Astrocyte of the cerebellum (primary cell): ENCODE results near the gene POU3F2.
A peak's percentile ranks its signal among the peaks of the same experiment; 100 is the strongest.

Experiments used
- DNase-seq: peaks from one replicate; pipeline ENCODE4 v3.0.0-alpha.2; 2011; ENCODE audit warnings: low read depth
- H3K4me3 ChIP-seq: 2 replicates; pipeline ENCODE4 v1.5.1; 2011; ENCODE audit warnings: mild to moderate bottlenecking, low read depth, low read length, moderate library complexity
- in situ Hi-C: cut with HindIII; loops from 2 replicates; pipeline ENCODE4 v1.10.0; 2017; ENCODE audit warnings: low sequenced_read_pairs
- TF ChIP-seq, protein P1 (sequence below): IDR thresholded peaks from 2 replicates; pipeline ENCODE4 v1.5.1; 2012; ENCODE audit warnings: low read length, low read depth, moderate library complexity, mild to moderate bottlenecking; ENCODE audit errors: missing control alignments

The POU3F2 gene

DNA sequence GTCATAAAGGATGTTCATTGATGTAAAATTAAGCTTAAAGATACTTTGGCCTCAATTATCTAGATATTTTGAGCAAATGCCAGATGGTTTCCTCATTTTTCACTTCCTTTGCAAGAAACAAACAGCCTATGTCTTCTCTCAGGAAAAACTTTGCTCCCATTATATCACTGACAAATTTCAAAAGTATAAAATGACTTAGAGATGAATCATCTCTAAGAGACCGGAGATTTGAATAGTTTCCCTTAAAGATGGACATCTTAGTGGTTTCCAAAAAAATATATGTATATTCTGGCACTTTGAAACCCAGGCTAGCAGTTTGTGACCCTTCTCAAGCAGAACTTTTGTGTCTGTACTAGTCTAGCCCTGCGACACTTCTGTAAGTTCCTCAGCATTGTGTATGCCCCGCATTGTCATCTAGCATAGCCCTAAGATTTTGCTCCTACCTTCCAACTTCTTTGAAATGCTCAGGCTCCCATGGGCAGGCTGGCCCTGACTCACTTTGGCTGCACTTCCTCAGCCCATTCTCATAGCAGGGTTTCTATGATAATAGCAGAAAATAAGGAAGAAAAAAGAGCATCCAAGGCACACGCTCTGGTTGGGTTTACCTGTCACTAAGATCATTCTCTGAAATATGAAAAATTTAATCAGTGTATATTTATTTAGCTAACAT lies 25.7 kb upstream of the POU3F2 start:
- H3K4me3 ChIP-seq: no peak overlapping the region
- TF ChIP-seq, protein P1, sequence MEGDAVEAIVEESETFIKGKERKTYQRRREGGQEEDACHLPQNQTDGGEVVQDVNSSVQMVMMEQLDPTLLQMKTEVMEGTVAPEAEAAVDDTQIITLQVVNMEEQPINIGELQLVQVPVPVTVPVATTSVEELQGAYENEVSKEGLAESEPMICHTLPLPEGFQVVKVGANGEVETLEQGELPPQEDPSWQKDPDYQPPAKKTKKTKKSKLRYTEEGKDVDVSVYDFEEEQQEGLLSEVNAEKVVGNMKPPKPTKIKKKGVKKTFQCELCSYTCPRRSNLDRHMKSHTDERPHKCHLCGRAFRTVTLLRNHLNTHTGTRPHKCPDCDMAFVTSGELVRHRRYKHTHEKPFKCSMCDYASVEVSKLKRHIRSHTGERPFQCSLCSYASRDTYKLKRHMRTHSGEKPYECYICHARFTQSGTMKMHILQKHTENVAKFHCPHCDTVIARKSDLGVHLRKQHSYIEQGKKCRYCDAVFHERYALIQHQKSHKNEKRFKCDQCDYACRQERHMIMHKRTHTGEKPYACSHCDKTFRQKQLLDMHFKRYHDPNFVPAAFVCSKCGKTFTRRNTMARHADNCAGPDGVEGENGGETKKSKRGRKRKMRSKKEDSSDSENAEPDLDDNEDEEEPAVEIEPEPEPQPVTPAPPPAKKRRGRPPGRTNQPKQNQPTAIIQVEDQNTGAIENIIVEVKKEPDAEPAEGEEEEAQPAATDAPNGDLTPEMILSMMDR: no peak
- no peak for DNase-seq
- in situ Hi-C loops: no loop called here

DNA sequence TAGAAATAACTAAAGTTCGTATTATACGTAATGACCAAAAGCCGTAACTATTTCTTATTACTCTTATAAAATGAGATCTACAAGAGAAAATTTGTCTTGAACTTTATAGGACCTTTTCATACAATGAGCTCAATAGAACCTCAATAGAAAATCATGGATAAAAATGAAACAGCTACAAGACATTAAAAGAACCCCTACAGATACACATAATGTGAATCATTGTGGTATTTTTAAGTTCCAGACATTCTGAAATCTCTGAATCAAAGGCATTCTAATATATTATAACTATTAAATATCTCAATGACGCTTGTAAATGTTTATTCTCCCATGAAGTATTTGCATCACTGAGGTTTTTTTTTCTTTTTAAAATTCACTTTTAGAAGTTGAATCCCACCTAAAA lies 22.2 kb upstream of the POU3F2 start:
- in situ Hi-C loops: no loop called here
- H3K4me3 ChIP-seq: no peak overlapping the region
- no peak for DNase-seq
- TF ChIP-seq, protein P1: no peak

DNA sequence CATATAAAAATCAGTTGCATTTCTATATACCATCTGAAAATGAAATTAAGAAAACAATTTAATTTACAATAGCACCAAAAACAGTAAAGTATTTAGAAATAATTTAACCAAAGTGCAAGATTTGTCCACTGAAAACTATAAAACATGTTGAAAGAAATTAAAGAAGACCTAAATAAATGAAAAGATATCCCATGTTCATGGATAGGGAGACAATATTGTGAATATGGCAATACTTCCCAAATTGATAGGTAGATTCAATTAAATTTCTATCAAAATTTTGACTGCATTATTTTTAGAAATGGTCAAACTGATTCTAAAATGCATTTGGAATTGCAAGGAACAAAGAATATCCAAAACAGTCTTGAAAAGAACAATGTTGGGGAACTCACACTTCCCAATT lies 17.6 kb upstream of the POU3F2 start:
- in situ Hi-C loops: no loop called here
- TF ChIP-seq, protein P1: no peak

DNA sequence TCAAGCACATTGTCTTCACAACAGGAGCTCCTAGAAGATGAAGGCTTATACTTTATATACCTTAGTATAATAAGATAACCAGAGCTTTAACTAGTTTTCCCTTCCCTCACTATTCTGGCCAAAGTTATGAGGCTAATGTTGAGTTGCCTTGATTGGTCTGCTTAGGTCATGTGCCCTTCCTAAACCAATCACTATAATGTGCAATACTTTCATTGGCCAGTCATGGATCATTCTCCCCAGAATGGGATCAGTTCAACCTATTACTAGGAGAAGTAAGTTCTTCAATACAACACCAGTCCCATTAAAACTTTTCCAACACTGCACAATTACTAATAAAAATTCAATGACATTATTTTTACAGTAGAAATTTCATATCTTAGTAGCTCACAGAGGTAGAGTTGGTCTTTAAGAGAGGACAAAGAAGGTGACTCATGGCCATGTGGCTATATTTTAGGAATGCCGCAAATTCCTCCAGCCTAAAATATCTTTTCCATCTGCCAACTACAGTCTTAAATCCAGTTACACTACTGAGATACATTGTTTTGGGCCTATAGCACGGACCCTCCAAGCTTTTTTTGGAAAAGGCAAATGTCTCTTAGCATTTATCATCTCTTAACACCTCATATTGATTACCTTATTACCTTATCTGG lies 12.5 kb upstream of the POU3F2 start:
- no peak overlapping the region for H3K4me3 ChIP-seq
- DNase-seq: no peak
- TF ChIP-seq, protein P1: no peak
- in situ Hi-C loops: no loop called here

More for the DNA sequence above, 17.6 kb upstream of the POU3F2 start:
- no peak for DNase-seq
- H3K4me3 ChIP-seq: no peak overlapping the region

DNA sequence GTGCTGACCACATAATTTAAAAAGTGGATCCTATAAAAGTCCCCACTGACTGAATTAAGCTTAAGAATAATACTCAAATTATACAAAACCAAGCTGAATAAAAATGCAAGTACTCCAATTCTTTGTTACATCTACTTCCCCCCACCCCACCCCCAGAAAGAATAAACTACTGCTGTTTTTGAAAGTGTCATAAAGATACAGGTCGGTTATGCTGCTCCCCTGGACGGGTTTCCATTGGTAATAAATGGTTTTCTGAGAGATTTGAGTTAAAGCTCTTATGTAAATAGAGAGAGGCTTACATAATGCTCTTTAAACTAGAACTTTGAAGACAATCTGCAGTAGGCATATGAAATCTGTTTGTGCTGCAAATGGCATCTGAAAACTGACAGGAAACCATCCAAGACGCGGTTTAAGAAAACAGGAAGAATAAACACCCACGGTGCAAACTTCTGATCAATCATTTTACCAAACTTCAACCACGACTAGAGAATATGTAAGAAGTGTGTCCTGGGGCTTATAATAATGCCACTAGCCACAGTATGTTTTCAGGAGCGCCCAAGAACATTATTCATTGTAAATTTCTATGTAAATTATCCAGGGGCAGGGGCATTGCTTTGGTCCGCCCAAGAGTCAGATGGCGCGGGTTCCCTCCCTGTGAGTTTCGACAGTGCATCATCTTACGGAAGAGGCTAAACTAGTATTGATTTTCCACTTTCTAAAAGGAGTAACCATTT lies 10.8 kb upstream of the POU3F2 start:
- H3K4me3 ChIP-seq: peak overlapping the region; percentile 47
- in situ Hi-C loops: no loop called here
- no peak for DNase-seq
- TF ChIP-seq, protein P1: no peak

DNA sequence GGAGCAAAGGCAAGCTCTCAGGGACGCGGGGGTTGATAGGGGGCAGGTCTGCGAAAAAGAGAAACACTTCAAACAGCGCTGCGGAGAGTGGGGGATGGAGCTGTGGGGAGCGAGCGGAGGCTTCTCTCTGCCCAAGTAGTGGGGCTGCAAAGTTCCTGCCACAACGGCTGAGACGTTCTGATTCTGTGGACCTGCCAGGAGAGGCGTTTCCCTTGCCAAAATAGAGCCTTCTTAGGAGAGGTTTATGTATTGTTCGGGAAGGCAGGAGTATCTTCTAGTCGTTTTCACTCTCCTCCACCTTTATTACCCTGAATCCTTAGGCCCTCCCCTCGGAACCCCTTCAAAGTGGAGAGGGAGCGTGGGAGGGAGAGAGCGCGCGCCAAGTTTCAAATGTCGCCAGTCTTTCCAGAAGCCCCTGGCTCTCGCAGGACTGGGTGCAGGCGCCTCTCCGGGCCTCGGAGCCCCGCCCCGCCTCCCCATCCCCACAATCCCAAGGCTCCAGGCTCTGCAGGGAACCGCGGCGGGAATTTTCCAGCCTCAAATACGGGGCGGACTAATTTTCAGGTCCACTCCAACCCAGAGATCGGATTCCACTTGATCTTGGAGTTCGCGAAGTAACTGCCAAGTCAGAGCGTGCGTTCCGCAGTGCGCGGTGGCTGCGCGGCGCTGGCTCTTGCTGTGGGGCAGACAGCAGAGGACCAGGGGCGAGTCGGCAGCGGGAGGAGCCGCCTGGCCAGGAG lies 10.0 kb upstream of the POU3F2 start:
- TF ChIP-seq, protein P1: no peak
- DNase-seq: no peak
- peak overlapping the region; percentile 47 for H3K4me3 ChIP-seq
- in situ Hi-C loops: no loop called here
